HEK293T (cell line): ENCODE measurements around the gene KIF16B.

Experiments used
- ARNT ChIP-seq: fragments of 450-650 bp; IDR thresholded peaks from 2 replicates; pipeline ENCODE4 v1.6.1; 2017; ENCODE audit warnings: mild to moderate bottlenecking
- BHLHE40 ChIP-seq: fragments of 450-650 bp; IDR thresholded peaks from 2 replicates; pipeline ENCODE4 v1.6.1; 2016; ENCODE audit warnings: mild to moderate bottlenecking, moderate library complexity, borderline replicate concordance
- FOXA1 ChIP-seq: fragments of 450-650 bp; IDR thresholded peaks from 2 replicates; pipeline ENCODE4 v1.6.1; 2016; ENCODE audit warnings: mild to moderate bottlenecking
- FOXK2 ChIP-seq: fragments of 450-650 bp; IDR thresholded peaks from 2 replicates; pipeline ENCODE4 v1.6.1; 2016; ENCODE audit warnings: mild to moderate bottlenecking
- SUZ12 ChIP-seq: fragments of 450-650 bp; IDR thresholded peaks from 2 replicates; pipeline ENCODE4 v1.6.1; 2016; ENCODE audit warnings: mild to moderate bottlenecking
- ZNF384 ChIP-seq: fragments of 450-650 bp; IDR thresholded peaks from 2 replicates; pipeline ENCODE4 v1.6.1; 2016

GRCh38 chr20:16246870-16247269 lies 326.4 kb downstream of the KIF16B start:
- TF ChIP-seq FOXK2 (no peak), BHLHE40 (no peak), ARNT (no peak), ZNF384 (no peak), SUZ12 (no peak), FOXA1 (no peak)
